GM12872 (cell line): ENCODE data around the gene ANXA3.
A peak's percentile ranks its signal among the peaks of the same experiment; 100 is the strongest.

ENCODE experiments used
- TF ChIP-seq, protein P1 (sequence below): IDR thresholded peaks from 3 replicates; pipeline ENCODE4 v1.5.1; 2011; ENCODE audit warnings: low read depth, mild to moderate bottlenecking, low read length, moderate library complexity; ENCODE audit not compliant: insufficient read depth

The ANXA3 gene

DNA sequence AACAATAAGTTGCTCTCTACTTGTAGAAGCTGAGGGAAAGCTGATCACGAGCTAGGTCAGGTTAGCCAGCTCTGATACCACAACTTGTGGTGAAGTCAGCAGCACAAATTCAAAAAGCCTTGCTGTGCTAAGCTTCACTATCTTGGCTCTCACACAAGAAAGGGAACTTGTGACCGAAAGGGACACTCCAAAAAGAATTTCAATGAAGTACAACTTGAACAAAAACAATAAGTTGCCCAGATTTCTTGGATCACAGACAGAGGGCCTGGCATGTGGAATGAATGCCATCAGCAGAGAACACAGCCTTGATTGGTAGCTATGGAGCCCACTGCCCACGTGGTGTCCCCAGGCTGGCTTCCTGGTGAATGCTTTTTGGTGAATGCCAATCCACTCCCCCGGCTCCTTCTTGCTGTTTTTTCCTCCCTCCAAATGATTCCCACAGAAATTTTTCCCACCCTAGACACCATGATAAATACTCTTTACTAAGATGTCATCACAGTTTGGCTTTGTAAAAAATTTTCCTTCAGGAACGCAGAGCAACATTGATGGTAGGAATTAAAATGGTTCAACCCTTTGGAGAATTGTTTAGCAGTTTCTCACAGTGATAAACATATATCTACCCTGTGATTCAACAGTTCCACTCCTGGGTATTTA, 82.6 kb downstream of the ANXA3 start:
- TF ChIP-seq, protein P1, sequence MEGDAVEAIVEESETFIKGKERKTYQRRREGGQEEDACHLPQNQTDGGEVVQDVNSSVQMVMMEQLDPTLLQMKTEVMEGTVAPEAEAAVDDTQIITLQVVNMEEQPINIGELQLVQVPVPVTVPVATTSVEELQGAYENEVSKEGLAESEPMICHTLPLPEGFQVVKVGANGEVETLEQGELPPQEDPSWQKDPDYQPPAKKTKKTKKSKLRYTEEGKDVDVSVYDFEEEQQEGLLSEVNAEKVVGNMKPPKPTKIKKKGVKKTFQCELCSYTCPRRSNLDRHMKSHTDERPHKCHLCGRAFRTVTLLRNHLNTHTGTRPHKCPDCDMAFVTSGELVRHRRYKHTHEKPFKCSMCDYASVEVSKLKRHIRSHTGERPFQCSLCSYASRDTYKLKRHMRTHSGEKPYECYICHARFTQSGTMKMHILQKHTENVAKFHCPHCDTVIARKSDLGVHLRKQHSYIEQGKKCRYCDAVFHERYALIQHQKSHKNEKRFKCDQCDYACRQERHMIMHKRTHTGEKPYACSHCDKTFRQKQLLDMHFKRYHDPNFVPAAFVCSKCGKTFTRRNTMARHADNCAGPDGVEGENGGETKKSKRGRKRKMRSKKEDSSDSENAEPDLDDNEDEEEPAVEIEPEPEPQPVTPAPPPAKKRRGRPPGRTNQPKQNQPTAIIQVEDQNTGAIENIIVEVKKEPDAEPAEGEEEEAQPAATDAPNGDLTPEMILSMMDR: no peak

DNA sequence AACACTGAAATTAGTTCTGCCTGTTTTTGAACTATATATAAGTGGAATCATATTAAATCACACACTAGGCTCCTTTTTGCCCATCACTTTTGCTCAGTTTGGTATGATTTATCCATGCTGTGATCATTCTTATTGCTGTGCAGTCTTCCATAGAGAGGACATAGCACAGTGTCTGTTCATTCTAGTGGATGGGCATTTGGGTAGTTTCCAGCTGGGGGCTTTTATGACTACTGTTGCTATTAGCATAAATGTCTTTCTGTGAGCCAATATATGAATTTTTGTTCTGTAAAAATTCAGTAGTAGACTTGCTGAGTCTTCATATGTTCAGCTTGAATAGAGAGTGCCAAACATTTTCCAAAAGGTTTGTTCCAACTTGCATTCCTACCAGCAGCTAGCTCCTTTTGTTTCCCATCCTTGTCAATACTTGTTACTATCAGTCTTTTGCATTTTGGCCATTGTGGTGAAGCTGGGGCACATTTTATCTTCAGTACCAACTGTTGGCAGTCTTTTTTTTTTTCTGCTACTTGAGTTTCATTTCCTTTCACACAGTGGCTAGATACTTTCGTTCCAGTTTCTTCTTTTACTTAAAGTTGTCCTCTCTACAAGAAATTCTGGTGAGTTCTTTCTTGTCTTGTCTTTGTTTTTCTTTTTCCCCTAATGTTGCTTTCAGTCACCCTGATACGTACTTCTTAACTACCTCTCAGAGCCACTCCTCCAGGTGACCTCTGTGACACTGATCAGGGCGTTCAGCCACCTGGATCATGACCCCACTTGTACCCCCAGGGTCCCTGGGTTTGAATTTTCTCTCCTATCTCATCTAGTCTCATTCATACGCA, 87.0 kb downstream of the ANXA3 start:
- TF ChIP-seq, protein P1: no peak

DNA sequence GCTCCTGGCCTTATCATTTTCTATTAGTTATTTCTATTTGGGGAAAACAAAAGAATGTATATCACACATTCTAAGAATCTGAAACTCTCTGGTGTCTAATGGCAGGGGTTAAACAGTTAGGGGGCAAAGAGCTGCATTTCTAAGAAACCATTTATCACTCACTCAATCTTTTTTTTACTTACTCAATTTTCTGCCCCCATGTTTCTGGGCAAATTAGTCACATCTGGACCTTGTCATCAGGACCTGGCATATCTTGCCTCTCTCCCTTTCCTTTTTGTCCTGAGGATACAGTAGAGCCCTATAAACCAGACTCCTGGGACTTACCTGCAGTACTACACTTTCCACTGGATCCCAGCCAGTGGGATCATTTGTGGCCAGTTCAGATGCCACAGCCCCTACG, 89.1 kb downstream of the ANXA3 start:
- TF ChIP-seq, protein P1: no peak

DNA sequence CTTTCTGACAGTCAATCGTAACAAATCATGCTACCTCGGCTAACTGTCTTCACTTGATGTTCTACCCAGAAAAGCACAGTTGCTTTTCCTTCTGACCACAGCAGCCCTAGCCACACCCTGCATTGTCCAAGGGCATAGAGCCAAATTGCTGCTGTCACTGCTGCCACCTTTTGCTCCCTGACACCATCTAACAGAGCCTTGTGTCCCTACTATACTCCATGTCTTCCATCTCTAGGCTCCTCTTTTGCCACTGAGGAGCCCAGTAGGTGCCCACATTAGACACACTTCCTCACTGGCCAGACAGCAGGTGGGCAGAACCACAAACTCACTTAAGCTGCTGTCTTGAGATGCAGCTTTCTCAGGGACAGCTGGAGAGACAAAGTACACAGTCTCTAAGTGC, 91.4 kb downstream of the ANXA3 start:
- TF ChIP-seq, protein P1: no peak

DNA sequence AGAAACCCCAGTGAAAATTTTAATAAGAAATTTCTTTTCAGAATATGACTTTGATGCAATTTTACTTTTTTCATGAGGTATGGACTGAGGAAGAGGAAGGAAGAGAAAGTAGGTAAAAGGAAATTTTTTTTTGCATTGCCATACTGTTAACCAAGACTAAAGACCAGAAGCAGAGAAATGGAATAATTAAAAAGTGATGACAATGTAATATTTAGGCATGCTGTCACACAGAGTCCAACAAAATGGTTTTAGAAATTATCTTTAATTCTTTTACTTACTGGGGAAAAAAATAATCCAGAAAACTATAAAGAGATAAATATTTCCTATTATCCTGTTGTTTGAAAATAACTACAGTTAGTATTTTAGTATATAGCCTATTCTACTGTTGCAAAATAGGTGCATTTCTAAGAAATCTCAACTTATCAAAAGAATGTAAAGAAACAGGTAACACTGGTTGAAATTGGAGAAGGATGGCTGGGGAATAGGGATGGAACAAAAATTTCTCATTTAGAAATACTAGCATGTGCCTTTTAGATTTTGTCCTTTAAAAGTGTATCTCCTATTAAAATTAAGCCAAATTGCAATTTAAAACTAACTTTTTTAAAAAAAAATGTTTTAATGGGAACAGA, 92.6 kb downstream of the ANXA3 start:
- TF ChIP-seq, protein P1: no peak

DNA sequence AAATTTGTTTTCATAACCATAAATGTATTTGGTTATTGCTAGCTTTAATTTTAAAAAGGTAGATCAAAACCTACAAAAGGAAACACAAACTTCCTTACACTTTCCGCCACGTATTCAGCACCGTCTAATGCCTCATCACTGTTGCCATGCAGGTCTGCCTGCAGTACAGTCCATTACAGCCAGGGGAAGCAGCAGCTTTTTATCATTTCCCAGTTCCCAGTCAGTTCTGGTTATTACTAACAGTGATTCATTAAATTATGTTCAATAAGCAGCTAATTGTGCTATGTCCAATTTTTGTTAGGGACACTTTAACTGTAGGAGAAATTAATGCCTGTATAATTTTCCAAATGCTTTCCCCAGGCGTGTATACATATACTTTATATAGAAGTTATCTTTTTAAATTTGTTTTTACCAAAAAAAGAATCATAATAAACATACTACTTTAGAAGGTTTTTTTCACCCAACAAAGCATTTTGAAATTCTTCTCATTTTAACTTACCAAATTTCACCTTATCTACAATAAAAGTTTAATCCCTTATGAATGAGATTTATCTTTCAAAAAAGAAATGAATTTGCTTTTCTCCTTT, 93.3 kb downstream of the ANXA3 start:
- TF ChIP-seq, protein P1: peak; percentile 91
